A204.1 (cell line): ENCODE measurements around the gene HOXA9.

Experiments used
- FAIRE-seq: peaks from 2 replicates; lab custom pipeline; 2012; peaks lifted over from hg19 to GRCh38; lab: Jason Lieb, UNC

The HOXA9 gene

DNA sequence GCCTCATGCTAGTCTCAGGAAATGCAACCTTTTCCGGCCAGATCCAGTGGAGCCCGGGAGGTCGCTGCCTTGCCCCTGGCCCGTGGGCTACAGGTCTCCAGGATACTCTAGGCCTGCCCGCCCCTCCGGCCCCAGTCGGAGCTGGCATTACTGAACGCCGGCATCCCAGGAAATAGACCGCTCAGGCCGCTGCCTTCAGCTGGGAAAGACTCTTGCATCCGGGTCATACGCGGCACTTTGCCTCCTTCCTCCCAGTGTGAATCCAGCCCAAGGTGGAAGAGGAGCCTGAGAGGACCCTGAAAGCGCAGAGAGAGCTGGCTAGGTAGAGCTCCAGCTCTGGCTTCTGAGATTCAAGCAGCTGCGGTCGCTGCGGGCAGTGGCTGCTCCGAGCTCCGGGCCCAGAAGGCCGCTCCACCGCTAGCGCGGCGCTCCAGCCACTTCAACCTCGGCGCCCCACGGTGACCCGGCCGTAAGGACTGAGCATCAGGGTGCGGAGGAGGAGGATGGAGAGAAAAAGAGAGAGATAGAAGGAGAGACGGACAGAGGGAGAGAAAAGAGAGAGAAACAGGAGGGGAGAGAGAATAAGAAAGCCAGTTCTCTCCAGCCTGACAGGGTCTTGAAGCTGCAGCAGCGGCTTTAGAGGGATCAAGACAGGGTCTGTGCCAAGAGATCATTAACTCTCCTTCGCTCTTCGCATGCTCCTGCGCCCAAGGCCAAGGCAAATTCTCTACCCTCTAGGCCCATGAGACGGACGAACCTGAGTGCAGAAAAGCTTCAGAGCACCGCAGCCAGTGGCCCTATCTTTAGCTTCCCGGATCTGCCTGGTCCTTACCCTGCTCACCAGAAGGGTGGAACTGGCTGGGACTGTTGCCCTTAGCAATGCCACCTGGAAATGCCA lies 10.5 kb upstream of the HOXA9 start:
- FAIRE-seq: no peak

DNA sequence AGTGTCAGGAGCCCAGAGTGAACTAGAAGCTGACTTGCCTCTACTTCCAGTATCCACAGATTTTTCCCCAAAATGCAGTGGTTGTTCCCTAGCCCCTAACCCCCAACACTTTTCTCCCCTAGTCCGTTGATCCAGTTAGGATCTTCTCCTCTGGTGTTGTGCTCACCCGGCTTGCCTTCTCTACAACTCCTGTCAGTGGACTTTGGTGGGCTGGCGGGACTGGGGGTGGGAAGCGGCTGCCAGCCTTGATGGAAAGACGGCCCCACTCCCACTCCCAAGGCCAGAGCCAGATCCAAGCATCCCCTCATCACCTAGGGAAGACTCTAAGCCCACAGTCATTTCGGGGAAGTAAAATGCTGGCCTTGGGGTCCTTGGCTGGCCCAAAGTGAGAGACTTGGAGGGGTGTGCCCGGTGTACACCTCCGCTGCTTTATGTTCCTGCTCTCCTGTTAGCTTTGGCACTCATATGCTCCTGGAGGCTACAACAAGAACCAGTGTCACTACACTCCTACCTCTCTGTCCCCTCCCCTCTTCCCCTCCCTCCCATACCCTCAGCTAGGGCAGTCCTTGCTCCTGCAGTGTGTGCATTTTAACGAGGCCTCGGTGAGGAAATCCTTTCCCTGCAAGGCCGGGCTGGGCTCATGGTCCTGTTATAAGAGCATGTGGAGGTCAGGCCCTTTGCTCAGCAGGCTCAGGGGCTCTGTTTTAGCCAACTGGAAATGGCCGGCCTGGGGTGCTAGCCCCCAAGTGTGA lies 9.7 kb upstream of the HOXA9 start:
- no peak for FAIRE-seq

DNA sequence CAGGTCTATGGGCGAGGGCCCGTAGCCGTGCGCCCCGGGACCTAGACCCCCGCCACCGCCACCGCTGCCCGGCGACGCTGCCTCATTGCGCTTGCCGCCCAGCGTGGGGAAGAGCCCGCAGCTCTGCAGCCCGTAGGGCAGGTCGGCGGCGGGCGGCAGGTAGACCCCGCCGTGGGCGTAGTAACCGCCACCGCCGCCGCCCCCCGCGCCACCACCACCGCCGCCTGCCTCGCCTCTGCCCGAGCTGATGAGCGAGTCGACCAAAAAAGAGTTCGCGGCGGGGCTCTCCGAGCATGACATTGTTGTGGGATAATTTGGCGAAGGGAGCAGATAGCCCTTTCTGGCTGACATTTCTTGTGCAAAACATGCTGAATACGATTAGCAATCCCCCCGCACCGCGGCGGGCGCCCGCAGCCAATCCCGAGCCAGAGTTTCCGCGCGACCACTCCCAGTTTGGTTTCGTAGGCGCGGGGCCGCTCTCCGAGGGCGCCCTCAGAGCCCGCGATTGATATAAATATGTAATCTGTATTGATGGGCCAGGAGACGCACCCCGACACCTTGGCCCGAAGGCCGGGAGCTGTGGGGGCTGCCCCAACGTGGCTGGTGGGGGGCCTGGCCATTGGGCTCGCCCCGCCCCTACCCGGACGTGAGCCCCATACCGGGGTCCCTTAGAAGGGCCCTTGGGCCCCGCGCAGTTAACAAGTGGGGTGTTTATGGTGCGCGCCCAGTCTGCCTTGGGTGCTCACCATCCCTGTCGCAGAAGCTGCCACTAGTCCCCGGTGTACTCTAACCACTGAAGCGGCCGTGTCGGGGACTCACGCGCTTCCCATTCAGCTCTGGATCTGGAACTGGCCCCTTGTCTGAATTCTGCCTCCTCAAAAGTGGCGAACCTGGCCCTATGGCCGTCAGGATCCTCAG lies 8.9 kb upstream of the HOXA9 start, which contains the start of gene HOXA10:
TSS of gene HOXA10 (minus strand) at position 365 of the 918 bp plus-strand sequence. CDS start at position 351, 14 bp downstream.
- no peak for FAIRE-seq

DNA sequence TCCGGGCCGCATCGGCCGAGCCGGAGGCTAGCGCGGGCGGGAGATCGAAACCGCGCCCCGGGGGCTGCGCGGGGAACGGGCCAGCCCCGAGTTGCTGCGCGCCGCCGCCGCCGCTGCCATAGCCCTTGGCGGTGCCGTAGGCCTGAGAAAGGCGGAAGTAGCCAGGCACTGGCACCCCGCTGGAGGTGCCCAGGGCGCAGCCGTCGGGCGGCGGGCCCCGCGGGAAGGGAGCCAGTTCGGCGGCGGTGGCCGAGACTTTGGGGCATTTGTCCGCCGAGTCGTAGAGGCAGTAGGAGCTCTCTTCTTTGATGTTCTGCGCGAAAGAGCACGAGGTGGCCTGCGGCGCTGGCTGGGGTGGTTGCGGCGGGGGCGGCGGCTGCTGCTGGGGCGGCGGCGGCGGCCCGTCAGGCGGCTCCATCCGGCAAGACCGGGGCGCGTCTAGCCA lies 8.2 kb upstream of the HOXA9 start:
- FAIRE-seq: no peak

DNA sequence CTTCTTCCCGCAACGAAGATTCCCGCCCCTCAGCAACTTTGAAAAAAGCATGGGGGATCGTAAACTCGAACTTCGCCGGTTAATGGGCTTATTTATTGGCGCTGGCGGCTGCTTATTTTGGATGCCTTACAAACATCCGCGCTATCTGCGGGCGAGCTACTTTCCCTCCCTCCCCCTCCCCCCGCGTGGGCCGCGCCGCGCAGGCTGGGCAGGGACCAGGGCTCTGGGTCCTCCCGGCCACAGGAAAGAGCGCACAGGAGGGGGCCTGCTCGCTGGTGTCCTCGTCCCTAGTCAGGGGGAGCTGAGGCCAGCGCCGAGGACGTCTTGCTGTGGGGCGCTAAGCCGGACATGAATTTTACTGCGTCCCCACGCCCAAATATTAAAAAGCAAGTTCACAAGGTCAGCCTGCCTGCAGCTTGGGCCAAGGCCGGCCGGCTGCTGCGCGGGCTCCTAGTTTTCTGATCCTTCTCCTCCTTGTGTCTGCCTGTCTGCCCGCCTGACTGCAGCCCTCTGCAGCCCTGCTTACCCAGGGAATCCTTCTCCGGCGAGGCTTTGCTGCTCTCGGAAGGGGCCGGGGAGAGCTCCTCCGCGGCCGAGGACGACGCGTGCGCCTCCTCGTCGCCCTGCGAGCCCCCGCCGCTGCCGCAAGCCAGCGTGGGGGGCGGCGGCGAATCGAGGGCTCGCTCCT lies 7.6 kb upstream of the HOXA9 start:
- no peak for FAIRE-seq

DNA sequence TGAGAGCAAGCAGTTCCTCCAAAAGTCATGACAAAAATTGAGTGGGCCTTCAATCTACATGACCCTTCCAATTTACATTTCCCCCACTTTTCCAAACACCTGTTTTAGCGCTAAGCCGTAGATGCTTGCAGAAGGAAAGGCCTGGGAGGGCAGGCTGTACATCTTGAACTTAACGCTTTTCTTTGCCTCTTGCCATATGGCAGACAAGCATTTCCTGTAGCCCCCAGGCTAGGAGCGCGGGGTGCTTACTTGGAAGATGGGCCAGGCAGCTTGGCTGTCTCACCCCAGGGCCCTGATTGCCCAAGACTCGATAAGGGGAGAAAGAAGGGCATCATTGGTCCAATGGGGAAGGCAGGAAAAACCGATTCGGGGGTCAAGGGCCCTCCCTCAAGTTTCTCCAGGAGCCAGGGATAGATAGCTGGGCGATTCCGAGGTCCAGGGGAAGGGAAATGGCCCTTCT lies 7.0 kb upstream of the HOXA9 start:
- FAIRE-seq: no peak

DNA sequence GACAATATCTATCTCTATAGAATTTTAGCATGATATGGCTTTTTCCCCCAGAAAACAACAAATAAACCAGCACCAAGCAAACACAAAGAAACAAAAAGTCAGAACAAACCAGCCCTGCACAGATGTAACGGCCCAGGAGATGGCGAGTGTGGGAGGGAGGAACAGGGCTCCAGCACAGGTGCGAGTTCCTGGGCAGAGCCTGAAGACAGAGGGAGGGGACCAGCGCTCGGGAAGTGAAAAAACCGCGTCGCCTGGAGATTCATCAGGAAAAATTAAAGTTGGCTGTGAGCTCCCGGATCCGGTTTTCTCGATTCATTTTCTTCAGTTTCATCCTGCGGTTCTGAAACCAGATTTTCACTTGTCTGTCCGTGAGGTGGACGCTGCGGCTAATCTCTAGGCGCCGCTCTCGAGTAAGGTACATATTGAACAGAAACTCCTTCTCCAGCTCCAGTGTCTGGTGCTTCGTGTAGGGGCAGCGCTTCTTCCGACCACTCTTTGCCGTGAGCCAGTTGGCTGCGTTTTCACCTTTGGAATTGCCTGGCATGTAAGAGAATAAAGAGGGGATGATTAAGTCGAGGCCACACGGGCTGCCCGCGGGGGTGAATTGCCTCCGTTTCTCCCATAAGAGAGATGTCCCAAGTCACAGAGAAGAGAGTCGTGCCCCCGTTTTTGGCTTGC lies 6.4 kb upstream of the HOXA9 start:
- FAIRE-seq: no peak

DNA sequence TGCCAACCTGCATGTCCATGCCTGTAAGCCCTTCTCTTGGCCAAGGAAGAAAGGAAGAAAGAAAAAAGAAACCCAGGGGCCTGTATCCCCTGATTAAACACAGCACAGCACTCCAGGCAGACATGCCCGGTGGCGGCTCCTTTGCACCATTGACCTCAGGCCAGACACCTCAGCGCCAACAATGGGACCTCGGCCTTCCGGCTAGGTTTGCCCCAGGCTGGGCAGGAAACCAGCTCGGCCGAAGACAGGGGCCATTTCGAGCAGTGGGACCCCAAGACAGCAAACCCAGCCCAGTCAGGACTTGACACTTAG lies 5.9 kb upstream of the HOXA9 start:
- no peak for FAIRE-seq

DNA sequence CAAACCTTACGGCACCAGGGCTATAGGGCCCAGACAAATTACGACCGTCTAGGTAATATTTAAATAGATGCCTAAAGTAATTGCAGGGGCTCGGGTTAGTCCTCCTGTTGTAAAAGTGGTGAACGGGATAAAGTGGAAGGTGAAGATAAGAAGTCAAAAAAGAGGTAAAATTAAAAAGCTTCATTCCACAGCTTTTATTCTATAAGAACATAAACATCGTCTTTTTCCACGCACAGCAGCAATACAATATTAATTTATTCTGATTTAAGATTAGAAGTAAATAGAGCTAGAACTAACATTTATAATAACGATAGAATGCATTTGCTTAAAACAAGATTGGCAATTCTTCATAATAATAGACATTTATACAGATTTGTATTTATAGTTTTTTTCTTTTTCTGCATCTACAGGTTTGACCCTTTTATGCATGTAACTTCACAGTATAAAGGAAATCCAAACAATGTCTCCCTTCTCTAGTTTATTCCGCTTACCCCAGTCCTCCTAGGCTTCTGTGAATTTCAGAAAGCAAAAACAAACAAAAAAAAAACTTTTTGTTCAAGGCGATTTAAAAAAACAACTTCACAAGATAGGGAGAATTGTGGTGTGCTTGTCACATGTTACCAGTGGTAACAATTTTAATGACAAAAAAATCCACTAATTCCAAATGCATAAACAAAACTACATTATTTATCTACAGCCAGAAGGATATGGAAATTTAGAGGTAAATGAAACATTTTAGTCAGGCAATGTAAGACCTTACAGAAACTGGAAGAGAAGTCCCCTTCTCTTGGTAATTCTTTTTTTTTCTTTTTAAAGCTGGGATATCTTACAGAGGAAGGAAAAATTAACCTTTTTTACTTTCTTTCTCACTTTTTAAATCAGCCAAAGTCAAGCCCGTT lies 5.3 kb upstream of the HOXA9 start:
- FAIRE-seq: no peak

DNA sequence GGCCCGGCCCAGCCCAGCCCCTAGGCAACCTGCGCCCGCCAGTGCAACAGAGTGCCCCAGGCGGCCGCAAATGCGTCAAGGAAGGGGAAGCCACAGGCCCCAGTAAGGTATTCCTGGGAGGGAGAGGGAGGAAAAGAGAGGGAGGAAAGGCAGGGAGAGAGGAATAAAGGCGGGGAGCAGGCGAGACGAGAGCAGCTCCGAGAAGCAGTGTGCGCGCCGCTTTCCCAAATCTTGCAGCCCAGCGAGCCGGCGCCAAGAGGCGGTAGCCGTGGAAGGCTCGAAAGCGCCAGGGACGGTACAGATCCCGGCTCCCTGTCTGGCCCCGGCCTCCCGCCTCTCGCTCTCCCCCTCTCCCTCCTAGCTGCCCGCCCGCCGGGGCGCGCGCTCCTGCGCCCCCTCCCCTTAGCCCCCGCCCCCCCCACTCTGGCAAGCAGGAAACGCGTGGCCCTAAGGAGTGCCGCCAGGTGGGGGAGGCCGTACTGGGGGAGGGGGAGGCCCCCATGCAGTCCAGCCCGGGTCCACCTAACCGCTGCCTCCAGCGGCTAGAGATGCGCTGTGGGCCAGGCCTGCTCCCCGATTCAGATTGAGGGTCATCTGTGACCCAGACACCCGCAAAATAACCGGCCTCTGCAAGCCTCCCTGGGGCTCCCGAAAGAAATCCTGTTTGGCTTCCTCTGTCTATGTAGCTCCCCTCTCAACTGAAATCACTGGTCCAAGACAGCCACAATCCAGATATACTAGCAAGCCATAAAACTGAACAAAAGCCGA lies 4.5 kb upstream of the HOXA9 start:
- FAIRE-seq: no peak

DNA sequence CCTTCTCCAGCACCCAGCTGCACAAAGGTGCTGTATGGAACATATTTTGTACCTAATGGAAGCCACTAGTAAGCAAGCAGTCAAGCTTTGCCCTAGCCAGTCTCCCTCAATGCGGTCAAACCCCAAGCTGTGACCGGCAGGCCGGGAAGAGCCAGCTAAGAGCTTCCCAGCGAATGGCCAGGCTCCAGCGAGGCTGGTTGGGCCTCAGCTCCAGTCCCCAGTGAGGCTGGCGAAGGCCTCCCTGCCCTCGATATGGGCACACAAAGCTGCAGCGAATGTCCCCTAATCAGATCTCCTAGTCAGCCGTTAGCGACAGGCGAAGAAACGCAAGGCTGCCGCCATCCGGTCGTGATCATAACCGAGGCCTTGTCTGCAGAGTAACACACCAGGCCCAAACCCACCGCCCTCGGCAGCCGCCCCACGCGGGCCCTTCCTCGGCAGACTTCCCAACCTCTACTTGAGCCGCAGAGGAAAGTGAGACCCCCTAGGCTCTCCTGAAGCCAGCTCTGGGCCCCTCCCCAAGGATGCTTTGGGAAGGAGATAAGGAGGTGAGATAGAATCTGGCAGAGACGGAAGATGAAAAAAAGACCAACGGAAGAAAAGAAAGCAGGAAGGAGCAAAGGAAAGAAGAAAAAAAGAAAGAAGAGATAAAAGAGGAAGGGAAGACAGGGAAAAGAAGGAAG lies 3.1 kb upstream of the HOXA9 start:
- no peak for FAIRE-seq

DNA sequence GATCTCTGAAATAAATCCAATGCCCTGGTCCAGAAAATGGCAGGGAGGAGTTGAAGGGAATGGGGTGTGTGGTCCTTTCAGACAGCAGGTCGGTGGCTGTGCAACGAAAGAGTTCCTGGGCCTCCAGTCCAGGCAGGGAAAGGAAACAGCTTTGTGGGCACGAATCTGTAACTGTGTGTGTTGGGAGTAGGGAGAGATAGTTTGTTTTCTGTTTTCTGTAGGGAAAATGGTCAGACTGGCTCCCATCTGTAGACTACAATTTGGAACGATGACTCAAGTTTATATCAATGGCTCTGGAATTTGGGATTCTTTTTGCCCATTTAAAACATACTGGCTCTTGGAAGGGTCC lies 2.6 kb upstream of the HOXA9 start:
- no peak for FAIRE-seq

DNA sequence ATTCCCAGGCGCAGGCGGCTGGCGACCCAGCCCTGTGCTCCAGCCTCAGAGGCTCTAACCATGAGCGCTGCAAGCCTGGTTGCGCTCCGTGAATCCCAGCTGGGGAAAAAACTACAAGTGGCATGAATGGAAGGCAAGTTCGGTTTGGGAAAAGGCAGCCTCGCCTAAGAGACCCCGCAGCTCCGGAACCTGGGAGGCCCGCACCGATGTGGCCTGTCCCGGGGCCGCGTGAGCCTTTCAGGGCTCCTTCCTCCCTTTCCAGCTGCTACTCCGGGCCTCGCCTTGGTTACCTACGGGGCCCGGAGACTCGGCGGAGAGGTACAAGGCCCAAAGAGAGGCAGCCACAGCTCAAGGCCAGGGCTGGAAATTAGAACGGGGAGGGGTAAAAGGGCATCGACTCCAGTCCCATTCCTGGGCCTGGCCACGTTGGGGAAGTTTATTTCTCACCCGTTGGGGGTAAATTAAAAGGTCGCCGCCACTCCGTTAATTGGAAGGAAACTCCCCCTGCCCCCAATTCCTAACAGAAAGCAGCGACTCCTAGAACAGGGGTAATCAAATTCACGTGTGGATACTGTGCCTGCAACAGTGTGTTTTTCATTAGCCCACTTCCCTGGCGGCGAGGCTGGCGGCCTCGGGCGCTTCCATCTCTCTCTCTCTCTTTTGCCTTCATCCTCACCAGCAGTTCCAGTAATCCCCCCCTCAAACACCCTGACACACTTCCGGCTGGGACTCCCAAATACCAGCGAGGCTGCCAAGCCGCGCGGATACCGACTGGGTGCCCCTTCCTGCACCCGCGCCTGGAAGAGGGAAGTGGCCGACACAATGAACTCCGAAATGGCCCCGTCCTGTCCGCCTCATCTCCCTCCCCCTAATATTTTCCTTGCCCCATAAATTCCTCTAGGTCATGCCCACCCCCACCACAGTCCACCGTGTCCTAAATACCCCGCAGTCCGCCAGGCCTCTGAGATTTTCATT lies 1.5 kb upstream of the HOXA9 start:
- FAIRE-seq: no peak

DNA sequence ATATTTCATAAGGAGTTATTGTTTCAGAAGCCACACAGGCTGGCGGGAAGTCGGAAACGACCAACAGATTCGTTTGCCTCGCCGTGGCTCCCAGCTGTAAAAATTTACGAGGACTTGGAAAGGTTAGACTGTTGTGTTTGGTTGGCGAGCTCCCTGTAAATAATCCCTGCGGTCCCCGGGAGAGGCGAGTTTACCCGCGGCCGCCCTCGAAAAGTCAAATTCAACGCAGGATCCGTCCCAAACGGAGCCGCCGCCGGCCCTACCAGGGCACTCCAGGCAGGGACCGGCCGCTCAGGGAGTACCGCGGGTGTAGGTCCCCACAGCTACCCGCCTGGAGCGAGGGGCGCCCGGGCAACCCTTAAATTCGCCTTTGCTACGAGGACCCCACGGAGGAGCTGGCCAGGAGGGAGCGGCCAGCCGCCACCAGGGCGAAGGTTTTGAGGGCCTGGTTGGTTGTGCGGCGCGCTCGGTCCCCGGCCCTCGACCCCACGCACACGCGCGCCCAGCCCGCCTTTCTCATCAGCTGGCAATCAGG lies 726 bp upstream of the HOXA9 start:
- FAIRE-seq: no peak

DNA sequence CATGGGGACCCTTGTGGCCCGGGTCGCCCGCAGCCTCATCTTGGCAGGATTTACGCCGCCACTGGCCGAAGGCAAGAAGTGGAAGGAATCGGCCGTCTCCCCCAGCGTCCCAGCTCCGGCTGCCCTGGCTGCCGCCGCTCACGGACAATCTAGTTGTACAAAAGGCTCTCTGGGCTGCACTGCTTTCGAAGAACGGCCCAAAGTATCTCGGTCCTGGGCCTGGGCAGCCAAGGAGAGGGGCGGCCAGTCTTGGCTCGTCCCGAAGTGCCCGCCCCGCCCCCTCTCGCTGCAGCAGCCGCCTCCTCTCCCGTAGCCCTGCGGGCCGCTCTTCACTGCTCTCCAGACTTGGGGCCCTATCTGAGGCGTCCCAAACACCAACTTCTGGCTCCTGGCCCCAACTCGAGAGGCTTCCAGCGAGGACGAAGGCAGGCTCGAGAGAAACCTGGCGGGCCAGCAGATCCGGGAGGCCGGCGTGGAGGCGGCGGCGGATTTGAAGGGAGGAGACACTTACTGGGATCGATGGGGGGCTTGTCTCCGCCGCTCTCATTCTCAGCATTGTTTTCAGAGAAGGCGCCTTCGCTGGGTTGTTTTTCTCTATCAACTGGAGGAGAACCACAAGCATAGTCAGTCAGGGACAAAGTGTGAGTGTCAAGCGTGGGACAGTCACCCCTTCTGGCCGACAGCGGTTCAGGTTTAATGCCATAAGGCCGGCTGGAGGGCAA lies 809 bp downstream of the HOXA9 start:
- no peak for FAIRE-seq

DNA sequence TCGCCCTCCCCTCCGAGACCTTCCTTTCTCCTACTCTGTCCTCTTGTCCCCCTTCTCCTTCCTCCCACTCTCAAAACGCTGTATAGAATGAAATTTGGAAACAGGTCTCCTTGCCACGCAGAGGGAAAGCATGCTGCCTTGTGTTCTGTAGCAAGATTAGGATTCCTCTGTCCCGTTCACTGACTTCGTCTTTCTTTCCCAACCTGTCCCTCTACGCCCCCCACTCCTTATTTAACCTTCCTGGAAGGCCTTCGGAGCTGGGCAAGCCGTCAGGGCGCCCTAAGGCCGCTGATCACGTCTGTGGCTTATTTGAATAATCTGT lies 1.3 kb downstream of the HOXA9 start:
- no peak for FAIRE-seq
